GM19239 (cell line): ENCODE data around the gene B3GAT2.

Source experiments
- DNase-seq: peaks from one replicate; pipeline ENCODE4 v3.0.0; 2011; ENCODE audit warnings: low spot score; ENCODE audit not compliant: insufficient read length
- FAIRE-seq: peaks from 2 replicates; lab custom pipeline; 2011; peaks lifted over from hg19 to GRCh38; lab: Jason Lieb, UNC

Gene B3GAT2

DNA sequence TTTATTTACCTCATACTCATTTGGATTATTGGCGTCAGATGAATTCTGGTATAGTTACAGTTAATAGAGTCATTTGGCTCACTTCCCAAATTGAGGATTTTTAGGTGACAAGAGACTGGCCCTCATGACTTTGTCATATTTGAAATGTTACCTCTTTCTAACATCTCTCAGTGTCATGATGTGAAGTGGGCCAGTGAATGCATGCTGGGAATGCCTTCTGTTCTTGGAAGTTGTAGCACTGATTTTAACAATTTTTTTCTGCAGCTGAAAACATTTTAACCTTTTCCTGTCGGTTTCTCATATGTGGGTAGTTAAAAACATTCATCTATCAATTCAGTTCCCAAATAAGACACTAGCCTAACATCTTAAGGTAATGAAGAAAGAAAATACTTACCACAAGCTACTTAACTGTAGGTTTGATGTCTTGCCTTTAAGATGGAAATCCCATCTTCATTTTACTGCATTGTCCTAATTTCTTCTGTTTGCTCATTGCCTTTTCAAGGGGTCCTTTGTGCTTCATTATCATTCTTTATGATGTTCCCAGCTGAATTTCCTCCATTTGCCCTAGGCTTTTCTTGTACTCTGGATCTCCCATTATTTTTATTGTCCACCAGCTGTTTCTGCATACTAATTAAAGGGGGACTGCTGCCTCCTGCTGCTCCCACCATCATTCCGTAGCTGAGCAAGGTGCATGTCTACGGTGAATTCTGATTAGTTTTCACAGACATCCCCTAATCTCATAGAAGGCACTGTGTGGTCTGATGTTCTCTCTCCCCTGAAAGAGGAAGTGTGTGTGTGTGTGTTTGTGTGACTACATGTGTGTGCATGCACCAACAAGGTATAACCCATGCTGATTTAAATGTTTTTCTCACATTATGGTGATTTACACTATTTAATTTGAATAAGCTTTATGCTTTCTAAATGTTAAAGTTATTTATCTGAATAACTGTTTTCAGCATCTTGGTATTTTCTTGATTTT, 109.5 kb downstream of the B3GAT2 start:
- no peak for FAIRE-seq
- no peak for DNase-seq

DNA sequence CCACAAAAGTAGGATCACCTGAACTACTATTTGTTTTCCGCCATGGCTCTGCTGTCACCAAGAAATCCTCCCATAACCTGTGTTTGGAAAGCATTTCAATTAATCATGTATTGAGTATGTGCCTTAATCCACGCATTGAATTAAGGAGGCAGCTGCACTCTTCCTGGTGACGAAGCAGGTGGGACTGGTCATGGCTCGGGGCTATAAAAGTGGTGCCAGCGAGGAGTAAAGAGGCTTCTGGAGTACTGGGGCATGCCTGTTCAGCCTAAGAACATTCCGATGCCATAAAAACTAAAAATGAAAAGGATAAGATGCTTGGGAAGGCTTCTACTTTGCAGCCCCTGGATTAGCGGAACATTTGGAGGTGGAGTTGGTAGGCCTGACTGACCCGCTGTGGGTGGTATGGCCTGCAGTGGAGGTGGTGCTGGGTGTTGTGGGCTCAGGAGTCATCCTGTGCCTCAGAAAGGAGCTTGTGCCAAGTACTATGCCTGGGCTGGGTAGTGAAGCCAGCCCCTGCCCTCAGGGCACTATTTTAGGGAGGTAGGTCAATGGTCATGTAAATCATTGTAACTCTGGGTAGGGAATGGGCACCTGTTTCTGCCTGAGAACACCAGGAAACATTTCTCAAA, 110.5 kb downstream of the B3GAT2 start:
- DNase-seq: no peak
- no peak for FAIRE-seq

DNA sequence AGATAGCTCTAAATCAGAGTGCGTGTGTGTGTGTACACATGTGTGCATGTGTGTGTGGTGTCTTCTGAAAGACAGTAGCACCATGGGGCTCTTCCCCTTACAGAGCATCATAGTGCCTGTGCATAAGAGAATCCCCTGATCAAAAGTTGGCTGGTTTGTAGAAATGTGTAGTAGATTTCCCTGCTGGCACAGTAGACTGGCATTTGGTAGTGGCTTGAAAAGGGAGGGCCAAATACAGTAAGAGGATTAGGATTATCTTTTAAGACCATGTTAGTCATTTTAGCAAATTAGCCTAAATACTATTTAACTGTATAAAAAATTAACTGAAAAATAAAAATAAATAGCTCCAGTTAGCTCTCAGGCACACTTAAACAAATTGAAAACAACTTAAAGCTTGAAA, 112.6 kb downstream of the B3GAT2 start:
- no peak for DNase-seq
- FAIRE-seq: no peak

DNA sequence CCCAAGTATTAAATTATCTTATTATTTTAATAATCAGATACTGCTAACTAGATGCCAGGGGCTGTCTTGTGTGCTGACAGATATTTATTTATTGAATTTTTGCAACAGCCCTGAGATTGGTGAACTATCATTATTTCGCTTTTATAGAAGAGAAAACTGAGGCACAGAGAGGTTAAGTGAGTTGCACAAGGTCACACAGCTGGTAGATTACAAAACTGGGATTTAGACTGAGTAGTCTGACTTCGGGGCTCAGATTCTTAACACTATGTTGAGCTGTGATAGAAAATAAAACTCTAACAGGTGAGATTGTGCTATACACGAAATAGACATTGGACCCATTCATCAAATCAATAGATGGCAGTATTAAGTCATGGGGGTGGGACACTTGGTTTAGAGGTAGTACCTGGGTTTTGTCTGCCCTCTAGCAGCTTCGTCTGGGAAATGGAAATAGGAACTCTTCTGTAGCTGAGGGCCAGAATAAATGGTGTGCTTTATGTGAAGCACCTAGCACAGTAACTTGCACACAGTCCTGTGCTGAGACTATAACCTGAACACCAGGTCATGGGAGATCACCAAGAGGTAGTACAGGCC, 113.4 kb downstream of the B3GAT2 start:
- DNase-seq (no peak), FAIRE-seq (no peak)

DNA sequence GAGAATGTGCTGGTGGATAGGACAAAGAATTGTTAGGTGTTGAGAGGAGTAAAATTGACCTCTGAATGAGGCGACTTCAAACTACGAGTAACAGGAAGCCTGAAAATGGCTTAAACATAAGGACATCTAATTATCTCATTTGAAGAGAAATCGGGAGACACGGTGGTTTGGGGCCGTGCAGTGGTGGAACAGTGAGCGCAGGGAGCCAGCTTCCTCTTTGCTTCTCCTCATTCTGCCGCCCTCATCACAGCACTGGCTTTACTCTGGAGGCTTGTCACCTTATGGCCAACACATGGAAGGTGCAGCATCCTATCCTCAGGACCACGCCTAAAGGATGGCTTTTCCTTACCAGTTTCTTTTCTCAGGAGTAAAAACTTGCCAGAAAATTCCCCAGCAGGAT, 114.3 kb downstream of the B3GAT2 start:
- DNase-seq (no peak), FAIRE-seq (no peak)

DNA sequence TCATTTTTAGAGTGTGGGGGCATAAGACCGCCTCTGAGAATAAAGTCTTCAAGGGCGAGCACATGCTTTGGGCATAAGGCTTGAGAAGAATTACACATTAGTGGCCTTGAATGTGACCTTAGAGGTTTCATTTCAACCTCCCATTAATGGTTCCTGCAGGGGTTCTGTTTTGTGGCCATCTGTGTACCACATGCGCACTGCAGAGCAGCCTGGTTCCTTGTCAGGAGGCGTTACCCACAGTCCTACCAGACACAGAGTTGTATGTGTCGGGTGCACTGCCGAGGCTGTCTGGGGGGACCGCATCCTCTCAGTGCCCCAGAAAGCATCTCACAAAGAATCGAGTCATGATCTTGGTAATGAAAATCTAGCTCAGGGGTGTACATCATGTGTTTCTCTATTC, 115.7 kb downstream of the B3GAT2 start:
- FAIRE-seq (no peak), DNase-seq (no peak)

DNA sequence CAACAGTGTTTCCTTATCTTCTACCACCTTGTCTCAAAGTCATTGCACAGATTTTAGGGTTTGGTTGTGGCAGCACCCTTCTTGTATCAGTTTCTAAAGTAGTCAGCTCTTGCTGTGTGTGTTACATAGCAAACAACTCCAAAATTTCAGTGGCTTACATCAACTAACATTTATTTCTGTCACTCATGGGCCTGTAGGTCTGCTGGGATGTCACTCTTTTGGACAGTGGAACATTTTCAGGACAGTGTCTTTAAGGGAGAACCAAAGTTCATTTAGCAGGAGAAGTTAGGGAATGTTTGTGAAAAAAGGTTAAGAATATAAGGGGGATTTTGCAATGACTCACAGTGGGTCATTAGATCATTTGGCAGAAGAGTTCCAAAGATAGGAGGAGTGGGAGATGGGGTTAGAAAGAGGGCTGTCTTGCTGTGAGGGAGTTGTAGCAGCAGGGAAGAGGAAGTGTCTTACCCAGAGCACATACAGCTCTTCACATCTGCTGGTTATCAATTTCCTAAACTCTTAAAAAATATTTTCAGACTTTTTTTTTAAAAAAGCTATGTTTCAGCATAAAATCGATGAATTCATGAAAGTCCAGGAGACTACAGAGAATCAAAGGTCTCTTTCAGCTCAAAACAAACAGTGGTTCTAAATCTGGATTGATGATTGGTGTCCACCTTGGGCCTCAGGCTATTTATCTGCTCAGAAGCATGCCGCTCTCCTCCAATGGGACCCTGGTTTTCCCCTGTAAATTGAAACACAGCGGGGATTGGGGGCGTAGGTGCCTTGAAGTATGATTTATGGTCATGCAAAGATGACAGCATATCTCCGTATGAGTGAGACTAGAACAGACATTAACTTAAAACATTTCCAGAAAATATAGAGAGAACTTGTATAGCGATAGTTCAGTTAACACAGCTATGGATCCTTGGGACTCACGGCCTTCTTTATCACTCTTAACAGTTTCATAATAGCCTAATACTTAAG, 117.3 kb downstream of the B3GAT2 start:
- DNase-seq (no peak), FAIRE-seq (peak; percentile 28)

DNA sequence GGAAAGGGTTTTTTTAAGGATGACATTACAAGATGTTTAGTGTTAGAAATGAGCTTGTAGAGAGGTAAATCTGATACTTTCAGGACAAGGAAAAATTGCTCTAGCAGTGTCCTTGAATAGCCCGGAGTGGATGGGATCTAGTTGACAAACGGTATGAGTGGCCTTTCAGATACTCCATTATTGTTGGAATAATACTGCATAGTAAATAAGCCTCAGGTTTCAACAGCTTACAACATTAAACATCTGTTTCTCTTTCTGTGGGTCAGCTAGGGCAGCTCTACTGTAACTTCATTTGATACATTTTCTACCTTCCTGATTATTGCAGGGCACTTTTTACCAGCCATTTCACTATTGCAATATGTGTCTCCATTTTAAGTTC, 118.0 kb downstream of the B3GAT2 start:
- FAIRE-seq (no peak), DNase-seq (no peak)

DNA sequence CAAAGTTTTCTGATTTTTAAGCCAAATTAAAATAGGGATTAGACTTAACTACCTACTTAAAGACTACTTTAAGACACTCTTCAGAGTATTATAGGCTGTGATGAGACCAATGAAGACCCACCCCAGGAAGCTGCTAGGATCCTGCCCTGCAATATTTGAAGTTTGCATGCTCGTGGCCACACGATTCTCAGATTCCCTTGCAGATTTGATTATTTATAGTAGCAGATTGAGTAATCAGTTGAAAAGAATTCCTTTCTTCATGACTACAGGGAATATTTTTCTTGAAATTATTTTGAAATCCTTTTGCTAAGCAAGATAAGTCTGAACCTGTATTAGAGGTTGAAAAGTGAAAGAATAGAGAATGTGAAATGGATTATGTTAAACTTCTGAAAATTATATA, 122.3 kb downstream of the B3GAT2 start:
- no peak for FAIRE-seq

DNA sequence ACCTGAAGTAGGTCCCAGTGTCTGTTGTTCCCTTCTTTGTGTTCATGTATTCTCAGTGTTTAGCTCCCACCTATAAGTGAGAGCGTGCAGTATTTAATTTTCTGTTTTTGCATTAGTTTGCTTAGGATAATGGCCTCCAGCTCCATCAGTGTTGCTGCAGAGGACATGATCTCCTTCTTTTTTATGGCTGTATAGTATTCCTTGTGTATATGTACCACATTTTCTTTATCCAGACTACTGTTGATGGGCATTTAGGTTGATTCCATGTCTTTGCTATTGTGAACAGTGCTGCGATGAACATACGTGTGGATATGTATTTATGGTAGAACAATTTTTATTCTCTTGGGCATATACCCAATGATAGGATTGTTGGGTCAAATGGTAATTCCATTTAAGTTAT, 125.4 kb downstream of the B3GAT2 start:
- DNase-seq (no peak), FAIRE-seq (no peak)

More for the DNA sequence above, 122.3 kb downstream of the B3GAT2 start:
- DNase-seq: no peak

DNA sequence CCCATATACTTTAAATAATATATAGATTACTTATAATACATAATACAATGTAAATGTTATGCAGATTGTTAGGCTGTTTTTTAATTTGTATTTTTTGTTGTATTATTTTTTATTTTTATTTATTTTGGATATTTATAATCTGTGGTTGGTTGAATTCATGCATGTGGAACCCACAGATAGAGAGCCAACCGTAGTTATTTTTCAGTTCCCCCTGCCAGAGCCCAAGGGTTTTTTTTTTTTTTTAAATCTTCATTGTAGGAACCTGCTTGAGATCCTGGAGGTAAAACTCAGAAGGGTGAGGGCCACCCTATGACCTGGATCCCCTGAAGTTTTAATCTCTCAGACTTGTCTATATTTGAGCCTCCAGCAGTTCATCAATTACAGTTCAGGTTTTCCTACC, 133.2 kb downstream of the B3GAT2 start:
- FAIRE-seq (no peak), DNase-seq (no peak)

DNA sequence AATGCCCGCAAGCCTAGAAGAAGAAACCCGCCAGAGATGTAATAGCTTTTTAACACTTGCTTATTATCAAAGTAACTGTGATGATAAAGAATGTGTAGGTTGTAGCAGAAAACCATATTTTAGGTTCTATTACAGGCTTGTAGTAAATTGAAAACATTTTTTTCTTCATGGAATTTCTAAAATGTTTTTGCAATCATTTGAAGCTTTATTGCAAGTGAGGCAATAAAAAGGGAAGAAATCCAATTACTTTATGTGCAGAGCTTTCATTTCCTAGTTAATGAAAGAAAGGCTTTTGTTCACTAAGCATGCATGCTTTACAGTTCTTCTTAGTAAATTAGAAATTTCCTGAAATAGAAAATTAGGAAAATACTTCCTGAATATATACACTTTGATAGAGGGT, 135.1 kb downstream of the B3GAT2 start:
- FAIRE-seq: no peak
- DNase-seq: no peak

DNA sequence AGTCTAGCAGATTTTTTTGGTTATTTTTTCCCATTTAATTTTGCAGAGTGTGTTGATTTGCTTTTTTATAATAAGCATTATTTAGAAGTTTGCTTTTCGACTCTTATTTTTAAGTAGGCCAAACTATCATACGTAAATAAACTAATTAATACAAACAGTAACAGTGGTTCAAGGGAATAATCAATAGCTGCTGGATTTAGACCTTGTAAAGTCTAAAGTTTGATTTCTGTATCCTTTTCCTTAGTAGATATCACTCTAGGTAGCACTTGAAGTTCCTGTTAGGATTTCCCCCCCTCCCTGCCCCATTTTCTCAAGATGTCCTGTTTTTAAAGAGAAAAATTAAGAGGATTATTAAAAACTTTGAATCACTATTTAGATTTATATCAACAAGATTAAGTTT, 136.1 kb downstream of the B3GAT2 start:
- FAIRE-seq: no peak

DNA sequence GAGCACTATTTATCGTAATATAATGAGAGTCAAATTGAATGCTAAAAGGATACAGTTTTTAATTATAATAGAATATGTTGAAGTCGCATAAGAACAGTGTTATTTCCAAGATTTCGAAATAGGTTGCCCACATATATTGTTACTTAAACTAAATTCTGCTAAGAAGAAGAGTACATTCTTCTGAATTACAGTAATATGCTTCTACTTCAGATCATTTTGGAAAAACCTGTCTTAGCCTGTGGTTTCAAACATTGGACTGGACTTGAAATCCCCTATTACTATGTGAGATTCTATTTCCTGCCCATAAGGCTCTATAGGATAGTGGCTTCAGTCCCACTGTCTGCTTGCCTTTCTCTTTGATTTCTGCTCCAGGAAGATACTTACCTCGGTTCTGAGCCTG, 137.2 kb downstream of the B3GAT2 start:
- DNase-seq (no peak), FAIRE-seq (no peak)

More for the DNA sequence above, 136.1 kb downstream of the B3GAT2 start:
- no peak for DNase-seq

DNA sequence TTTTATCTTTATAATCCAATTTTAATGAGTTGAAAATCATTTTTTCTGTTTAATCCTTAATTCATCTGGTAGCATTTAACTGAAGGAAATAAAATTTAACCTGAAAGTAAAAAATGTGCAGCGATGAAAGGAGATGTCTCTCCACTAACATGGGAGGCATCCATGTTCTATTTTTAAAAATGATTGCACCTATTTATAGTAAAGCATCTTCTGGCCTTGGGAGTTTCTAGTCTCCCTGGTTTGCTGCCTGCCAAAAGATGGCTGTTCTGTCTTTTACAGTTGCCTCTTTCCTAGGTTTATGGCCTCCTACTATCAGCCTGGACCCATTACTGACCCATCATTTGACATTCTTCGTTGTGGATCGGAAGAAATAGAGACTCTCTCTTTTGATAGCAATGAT, 143.0 kb downstream of the B3GAT2 start:
- FAIRE-seq (no peak), DNase-seq (no peak)

DNA sequence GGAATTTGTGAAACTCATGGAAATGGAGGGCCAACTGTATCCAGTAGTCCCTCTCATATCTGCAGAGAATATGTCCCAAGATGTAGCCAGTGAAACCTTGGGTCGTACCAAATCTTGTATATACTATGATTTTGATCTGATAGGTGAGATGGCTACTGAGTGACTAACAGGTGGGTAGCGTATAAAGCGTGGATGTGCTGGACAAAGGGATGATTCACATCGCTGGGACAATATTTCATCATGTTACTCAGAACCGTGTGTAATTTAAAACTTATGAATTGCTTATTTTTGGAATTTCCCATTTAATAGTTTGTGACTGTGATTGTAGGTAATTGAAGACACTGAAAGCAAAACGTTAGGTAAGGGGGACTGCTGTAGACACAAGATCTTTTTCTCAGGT, 145.1 kb downstream of the B3GAT2 start:
- FAIRE-seq: no peak
- no peak for DNase-seq
